ENCODE measurements around the gene PPP4R2. TPM values are rescaled to one million over a fixed set of nuclear protein-coding genes. Genes with fewer than 3 reads are reported as not detected.
A peak's percentile ranks its signal among the peaks of the same experiment; 100 is the strongest.

Gene PPP4R2
- total and polyA plus RNA-seq, 2 of the 8 experiments (the other 6 are each of a cell fraction or from before 2014, with no cell fraction given): 11.5 to 89.9 TPM

GRCh38 chr3:72973786-72974185, 22.8 kb upstream of the PPP4R2 start:
- 88% methylated on average over 2 of the region's 2 CpGs; no CpG with 5 or more reads in 1 of the 2 experiments for WGBS, 2 experiments (ENCODE audit: extremely low coverage in 1 of 2, insufficient coverage in 1 of 2, insufficient read length in 1 of 2, insufficient replicate concordance in 2 of 2, low coverage in 1 of 2, low lambda C conversion rate in 2 of 2, missing lambda C conversion rate in 1 of 2)
- no peaks in the 10 kb centered on the region; a peak in 1 of 7 replicates for H3K4me1 ChIP-seq (replicated peaks in 1 of 4; ENCODE audit: control insufficient read depth in 3 of 4, insufficient read depth in 4 of 4, low read length in 3 of 4)
- no peak overlapping the region for H3K4me2 ChIP-seq (ENCODE audit: insufficient read depth in 1 of 2, low read depth in 2 of 2, low read length in 2 of 2)
- H3K9ac ChIP-seq (replicated peaks in 1 of 4; ENCODE audit: extremely low read depth in 1 of 4, low read depth in 3 of 4, low read length in 3 of 4): no peak overlapping the region
- no peaks in the 10 kb centered on the region; a peak in 1 of 8 replicates for H3K36me3 ChIP-seq (ENCODE audit: control insufficient read depth in 2 of 4, insufficient read depth in 4 of 4, low read length in 3 of 4)
- no peak overlapping the region for H3K4me3 ChIP-seq (ENCODE audit: extremely low read depth in 1 of 4, insufficient read depth in 2 of 4, low read depth in 3 of 4, low read length in 4 of 4)
- no peaks in the 10 kb centered on the region for H3K79me2 ChIP-seq (ENCODE audit: control insufficient read depth in 1 of 2, insufficient read depth in 2 of 2, low read length in 2 of 2)
- POLR2A ChIA-PET (ENCODE audit: partially characterized antibody): no interaction called here
- H3K18ac ChIP-seq (ENCODE audit: extremely low read depth, low read length): no peak overlapping the region
- no peak overlapping the region for H2BK120ac ChIP-seq (replicated peaks; ENCODE audit: low read depth, low read length)
- H3K4ac ChIP-seq (replicated peaks; ENCODE audit: insufficient read length, low read depth, low read length): no peak overlapping the region
- no peaks in the 10 kb centered on the region for H3K27me3 ChIP-seq (replicated peaks in 1 of 4; ENCODE audit: control insufficient read depth in 3 of 4, extremely low read depth in 1 of 4, insufficient read depth in 3 of 4, low read length in 3 of 4)
- no peaks in the 10 kb centered on the region for H3K9me3 ChIP-seq (ENCODE audit: insufficient read depth in 2 of 2, low read depth in 1 of 2, low read length in 1 of 2)
- no peak for DNase-seq (ENCODE audit: low read depth in 1 of 2, low spot score in 2 of 2)
- no peak for FAIRE-seq
- no peaks in the 10 kb centered on the region for H3K79me1 ChIP-seq (ENCODE audit: low read depth, low read length)
- H4K5ac ChIP-seq (ENCODE audit: insufficient read length, low read depth, low read length): no peak overlapping the region
- no peaks in the 10 kb centered on the region for H4K20me1 ChIP-seq (replicated peaks in 1 of 2; ENCODE audit: control insufficient read depth in 1 of 2, insufficient read depth in 2 of 2, low read length in 2 of 2)
- no peak overlapping the region for H4K8ac ChIP-seq (ENCODE audit: extremely low read depth, insufficient read depth, low read length)
- no peak overlapping the region for H2AFZ ChIP-seq (ENCODE audit: low read length)
- no peak overlapping the region for H2BK15ac ChIP-seq (ENCODE audit: low read length)
- no peak overlapping the region for H2BK5ac ChIP-seq (ENCODE audit: low read depth, low read length)
- no peak overlapping the region for H3K14ac ChIP-seq (ENCODE audit: insufficient read length)
- no peak overlapping the region for H3K23ac ChIP-seq (ENCODE audit: insufficient read length)
- no peak overlapping the region for H4K91ac ChIP-seq (replicated peaks; ENCODE audit: insufficient read length, low read length)
- H2BK20ac ChIP-seq (ENCODE audit: low read length): no peak overlapping the region
- CTCF ChIA-PET (ENCODE audit: partially characterized antibody): interaction anchor here (1.4 kb wide), 1 partner anchor 9 kb away, joined by 3 read pairs; no protein-coding TSS in a partner anchor
- H2BK12ac ChIP-seq (ENCODE audit: low read depth, low read length): no peak overlapping the region
- no peak overlapping the region for H2AK5ac ChIP-seq (ENCODE audit: low read depth, low read length)
- H3K27ac ChIP-seq (ENCODE audit: low read depth, low read length): peak overlapping the region; percentile 40; the same call in 1 of the 2 replicates
- no peaks in the 10 kb centered on the region for H3K23me2 ChIP-seq (ENCODE audit: low read depth, low read length)
- H3K56ac ChIP-seq (replicated peaks; ENCODE audit: insufficient read length, low read depth, low read length): no peak overlapping the region
- no peak for TF ChIP-seq RNF2 (IDR thresholded peaks at IDR 0.05; ENCODE audit: borderline replicate concordance, low read depth, low read length, missing control alignments, poor library complexity, severe bottlenecking)
- TF ChIP-seq SAP30 (IDR thresholded peaks at IDR 0.05; ENCODE audit: insufficient read depth, insufficient replicate concordance, low read length): no peak
- no peak for TF ChIP-seq KDM4A (IDR thresholded peaks at IDR 0.05; ENCODE audit: low read depth, low read length, severe bottlenecking)
- TF ChIP-seq NRF1 (IDR thresholded peaks at IDR 0.05; ENCODE audit: low read depth, low read length): no peak
- TF ChIP-seq MAX (IDR thresholded peaks at IDR 0.05): no peak
- TF ChIP-seq TAF1 (IDR thresholded peaks at IDR 0.05; ENCODE audit: low read depth, low read length): no peak
- TF ChIP-seq CTCF (IDR thresholded peaks at IDR 0.05; ENCODE audit: control extremely low read depth in 1 of 3, insufficient read depth in 1 of 3, low read depth in 1 of 3, low read length in 3 of 3): no peak
- TF ChIP-seq SIX5 (IDR thresholded peaks at IDR 0.05; ENCODE audit: low read depth, low read length): no peak
- no peak for TF ChIP-seq SIRT6 (IDR thresholded peaks at IDR 0.05; ENCODE audit: low read length)
- no peak for TF ChIP-seq POU5F1 (IDR thresholded peaks at IDR 0.05; ENCODE audit: low read depth, low read length)
- no peak for TF ChIP-seq EGR1 (IDR thresholded peaks at IDR 0.05; ENCODE audit: borderline replicate concordance, low read depth, low read length)

Measured in H1 (cell line).